Gastroesophageal sphincter (tissue), 4 donors: ENCODE data around the gene BMP2K. TPM values are rescaled to one million over a fixed set of nuclear protein-coding genes. Genes with fewer than 3 reads are reported as not detected.
A peak's percentile ranks its signal among the peaks of the same experiment; 100 is the strongest.

Source experiments
- ATAC-seq: fragments of 150-250 bp; one replicate; pipeline ENCODE4 v1.9.1; 2016; ENCODE audit warnings: mild to moderate bottlenecking, moderate library complexity
- H3K27ac ChIP-seq, 4 donors: fragments of 200-600 bp; sonication (generic) in 3 of 4; 1 replicate in 3 of 4; 2 replicates in 1 of 4; pipeline ENCODE4 v1.5.1; 2016 to 2019
- H3K27me3 ChIP-seq: fragments of 200-600 bp; sonication (generic); one replicate; pipeline ENCODE4 v1.5.1; 2019
- H3K36me3 ChIP-seq, 2 donors: fragments of 200-600 bp; sonication (generic); one replicate each; pipeline ENCODE4 v1.5.1; 2019; ENCODE audit warnings: control low read depth in 1 of 2
- H3K4me1 ChIP-seq, 3 donors: fragments of 200-600 bp; sonication (generic); 1 replicate in 2 of 3; 2 replicates in 1 of 3; pipeline ENCODE4 v1.5.1; 2016 to 2019; ENCODE audit warnings: control low read depth in 2 of 3
- H3K4me3 ChIP-seq, 2 donors: fragments of 200-600 bp; sonication (generic); one replicate each; pipeline ENCODE4 v1.5.1; 2019; ENCODE audit warnings: mild to moderate bottlenecking in 1 of 2, moderate library complexity in 1 of 2
- H3K9me3 ChIP-seq, 3 donors: fragments of 200-600 bp; sonication (generic); one replicate each; pipeline ENCODE4 v1.5.1; 2017 to 2019; ENCODE audit warnings: control low read depth in 2 of 3
- CTCF ChIP-seq, 4 experiments: fragments of 200-600 bp in 2 of 4; fragments of 450-650 bp in 2 of 4; sonication (generic) in 1 of 4; IDR thresholded peaks; one replicate each; pipeline ENCODE4 v1.5.1; 2017 to 2019; ENCODE audit warnings: antibody characterized with exemption in 4 of 4, mild to moderate bottlenecking in 2 of 4, moderate library complexity in 2 of 4
- EP300 ChIP-seq: sonication (generic); formaldehyde crosslinking; IDR thresholded peaks from one replicate; pipeline ENCODE4 v1.6.1; 2017; ENCODE audit warnings: antibody characterized with exemption, mild to moderate bottlenecking
- POLR2A ChIP-seq, 2 donors: fragments of 450-650 bp; IDR thresholded peaks; one replicate each; pipeline ENCODE4 v1.6.1; 2017; ENCODE audit warnings: antibody characterized with exemption in 2 of 2, mild to moderate bottlenecking in 2 of 2, moderate library complexity in 1 of 2
- POLR2AphosphoS5 ChIP-seq: sonication (generic); formaldehyde crosslinking; IDR thresholded peaks from one replicate; pipeline ENCODE4 v1.6.1; 2017; ENCODE audit warnings: antibody characterized with exemption
- WGBS, 2 donors: methylation state at CpG; one replicate each; pipeline ENCODE4 v1.1.5; 2018; ENCODE audit warnings: low coverage in 1 of 2; 5-methylcytosine and 5-hydroxymethylcytosine counted together
- total RNA-seq, 4 donors: library from RNA; depleted of rRNA; stranded (reverse); fragments of >200 nt; gene quantifications; one replicate each; pipeline ENCODE4 v1.1.0, GENCODE V29; 2016

The BMP2K gene
- total RNA-seq, 4 donors from 2014 or later = 44.6 to 70.5 (median 48.7) TPM

GRCh38 chr4:78763251-78763650 is 12.9 kb upstream of the BMP2K start:
- no peaks in the 10 kb centered on the region for H3K27me3 ChIP-seq
- H3K27ac ChIP-seq = no peak overlapping the region
- H3K36me3 ChIP-seq = no peaks in the 10 kb centered on the region
- H3K4me1 ChIP-seq = peaks cover 0 to 13% (median 3%) of the 10 kb centered on the region in 3 donors
- H3K9me3 ChIP-seq = no peaks in the 10 kb centered on the region
- no peak overlapping the region for H3K4me3 ChIP-seq
- TF ChIP-seq POLR2AphosphoS5 (no peak), CTCF (IDR thresholded peaks at IDR 0.05) (no peak), POLR2A (IDR thresholded peaks at IDR 0.05) (no peak), EP300 (no peak)
- ATAC-seq = no peak
- 70 to 83% methylated on average over 1 of the region's 1 CpG for WGBS, 2 donors

- Histone ChIP-seq H3K27ac (no peak overlapping the region), H3K4me1 (peaks cover 0 to 13% (median 3%) of the 10 kb centered on the region in 3 donors), H3K4me3 (no peak overlapping the region), H3K36me3 (no peaks in the 10 kb centered on the region), H3K9me3 (no peaks in the 10 kb centered on the region), H3K27me3 (no peaks in the 10 kb centered on the region)
- TF ChIP-seq POLR2AphosphoS5 (no peak), CTCF (IDR thresholded peaks at IDR 0.05) (no peak), POLR2A (IDR thresholded peaks at IDR 0.05) (no peak), EP300 (no peak)
- ATAC-seq = no peak
- 64 to 75% methylated on average over 3 of the region's 3 CpGs for WGBS, 2 donors
Observed at GRCh38 chr4:78763763-78764387, 12.3 kb upstream of the BMP2K start.

- ATAC-seq = no peak
- no peaks in the 10 kb centered on the region for H3K36me3 ChIP-seq
- no peak overlapping the region for H3K27ac ChIP-seq
- no peaks in the 10 kb centered on the region for H3K9me3 ChIP-seq
- no peak for TF ChIP-seq CTCF (IDR thresholded peaks at IDR 0.05)
- no peak for TF ChIP-seq POLR2A (IDR thresholded peaks at IDR 0.05)
- no peak for TF ChIP-seq POLR2AphosphoS5
- TF ChIP-seq EP300 = no peak
- H3K4me3 ChIP-seq = no peak overlapping the region
- no peaks in the 10 kb centered on the region for H3K27me3 ChIP-seq
- peaks cover 0 to 13% (median 3%) of the 10 kb centered on the region in 3 donors for H3K4me1 ChIP-seq
Observed at GRCh38 chr4:78764498-78764961, 11.6 kb upstream of the BMP2K start.

GRCh38 chr4:78765432-78766006 is 10.6 kb upstream of the BMP2K start:
- ATAC-seq = no peak
- Histone ChIP-seq H3K27me3 (no peaks in the 10 kb centered on the region), H3K9me3 (no peaks in the 10 kb centered on the region), H3K4me3 (no peak overlapping the region), H3K27ac (peak overlapping the region in 1 of 4 donors; percentile 15), H3K36me3 (no peaks in the 10 kb centered on the region), H3K4me1 (peaks cover 0 to 13% (median 3%) of the 10 kb centered on the region in 3 donors)
- 17 to 32% methylated on average over 1 of the region's 1 CpG for WGBS, 2 donors
- TF ChIP-seq CTCF (IDR thresholded peaks at IDR 0.05) (no peak), EP300 (no peak), POLR2A (IDR thresholded peaks at IDR 0.05) (no peak), POLR2AphosphoS5 (no peak)

- H3K27ac ChIP-seq = peak overlapping the region in 1 of 4 donors; percentile 15
- TF ChIP-seq POLR2A (IDR thresholded peaks at IDR 0.05) (no peak), EP300 (no peak), CTCF (IDR thresholded peaks at IDR 0.05) (no peak), POLR2AphosphoS5 (no peak)
- peaks cover 0 to 13% (median 3%) of the 10 kb centered on the region in 3 donors for H3K4me1 ChIP-seq
- no peaks in the 10 kb centered on the region for H3K36me3 ChIP-seq
- H3K9me3 ChIP-seq = no peaks in the 10 kb centered on the region
- WGBS, 2 donors = 16 to 17% methylated on average over 2 to 3 of the region's 3 CpGs
- ATAC-seq = no peak
- no peak overlapping the region for H3K4me3 ChIP-seq
- no peaks in the 10 kb centered on the region for H3K27me3 ChIP-seq
Observed at GRCh38 chr4:78766026-78766425, 10.1 kb upstream of the BMP2K start.
